Loucy (cell line): ENCODE data around the gene TMEM164.

Experiments
- H2AFZ ChIP-seq: fragments of 200-600 bp; sonication (generic); 2 replicates; pipeline ENCODE4 v1.6.0; 2016; ENCODE audit warnings: antibody characterized with exemption, mild to moderate bottlenecking, low read length, moderate library complexity
- H3F3A ChIP-seq: fragments of 200-600 bp; 2 replicates; pipeline ENCODE4 v1.6.0; 2016; ENCODE audit warnings: antibody characterized with exemption, low read depth, mild to moderate bottlenecking
- H3K27me3 ChIP-seq: fragments of 200-600 bp; sonication (generic); 2 replicates; pipeline ENCODE4 v1.6.1; 2014; ENCODE audit warnings: low read length, mild to moderate bottlenecking; ENCODE audit not compliant: insufficient read depth, poor library complexity, severe bottlenecking
- H3K36me3 ChIP-seq: fragments of 200-600 bp; sonication (generic); 2 replicates; pipeline ENCODE4 v1.6.1; 2016; ENCODE audit warnings: low read length; ENCODE audit not compliant: insufficient read depth
- H3K4me1 ChIP-seq: fragments of 200-600 bp; sonication (generic); 2 replicates; pipeline ENCODE4 v1.5.1; 2014; ENCODE audit warnings: low read length, mild to moderate bottlenecking; ENCODE audit not compliant: insufficient read depth, poor library complexity, severe bottlenecking
- H3K4me2 ChIP-seq: fragments of 200-600 bp; sonication (generic); 2 replicates; pipeline ENCODE4 v1.6.0; 2014; ENCODE audit warnings: antibody characterized with exemption, low read length, low read depth, mild to moderate bottlenecking; ENCODE audit not compliant: poor library complexity, severe bottlenecking
- H3K4me3 ChIP-seq: fragments of 200-600 bp; sonication (generic); 2 replicates; pipeline ENCODE4 v1.5.1; 2014; ENCODE audit warnings: low read length, mild to moderate bottlenecking, mixed read lengths; ENCODE audit not compliant: poor library complexity, severe bottlenecking
- H3K79me2 ChIP-seq: fragments of 200-600 bp; sonication (generic); 2 replicates; pipeline ENCODE4 v1.6.1; 2014; ENCODE audit warnings: low read length; ENCODE audit not compliant: insufficient read depth
- H3K9ac ChIP-seq: fragments of 200-600 bp; sonication (generic); 2 replicates; pipeline ENCODE4 v1.6.0; 2014; ENCODE audit warnings: mild to moderate bottlenecking, low read depth, low read length, moderate library complexity; ENCODE audit not compliant: poor library complexity, severe bottlenecking
- H3K9me2 ChIP-seq: fragments of 200-600 bp; sonication (generic); replicated peaks from 2 replicates; pipeline ENCODE4 v1.6.1; 2016; ENCODE audit warnings: low read depth, low read length, mixed read lengths
- H3K9me3 ChIP-seq: fragments of 200-600 bp; sonication (generic); 2 replicates; pipeline ENCODE4 v1.6.1; 2014; ENCODE audit warnings: mild to moderate bottlenecking, antibody characterized with exemption, low read length, low read depth; ENCODE audit not compliant: insufficient read depth
- H4K20me1 ChIP-seq: fragments of 200-600 bp; sonication (generic); 2 replicates; pipeline ENCODE4 v1.6.0; 2014; ENCODE audit warnings: antibody characterized with exemption, low read length, mild to moderate bottlenecking; ENCODE audit not compliant: insufficient read depth, poor library complexity, severe bottlenecking
- CTCF ChIP-seq: fragments of 200-600 bp; sonication (generic); conservative IDR thresholded peaks from 2 replicates; pipeline ENCODE4 v1.5.1; 2014; ENCODE audit warnings: mild to moderate bottlenecking, antibody characterized with exemption, low read length
- EZH2phosphoT487 ChIP-seq: fragments of 200-600 bp; IDR thresholded peaks from 2 replicates; pipeline ENCODE4 v1.6.1; 2018; ENCODE audit warnings: antibody characterized with exemption, mild to moderate bottlenecking, moderate library complexity, borderline replicate concordance

The TMEM164 gene

GRCh38 chrX:110114260-110114776 lies 111.4 kb downstream of the TMEM164 start:
- Histone ChIP-seq H4K20me1 (no peaks in the 10 kb centered on the region), H3K9me2 (no peaks in the 10 kb centered on the region), H3K36me3 (peaks cover 42% of the 10 kb centered on the region; the same call in 1 of the 2 replicates), H3K79me2 (0 out of 2 replicates have a peak, but pooled peaks cover 4% of the 10 kb centered on the region), H3K4me1 (no peaks in the 10 kb centered on the region), H3F3A (no peaks in the 10 kb centered on the region), H3K27me3 (no peaks in the 10 kb centered on the region), H3K9me3 (no peaks in the 10 kb centered on the region), H3K4me2 (no peak overlapping the region), H2AFZ (no peak overlapping the region), H3K9ac (no peak overlapping the region), H3K4me3 (no peak overlapping the region)
- TF ChIP-seq CTCF: no peak
- no peak for TF ChIP-seq EZH2phosphoT487

- no peaks in the 10 kb centered on the region for H3K27me3 ChIP-seq
- no peaks in the 10 kb centered on the region for H3K9me3 ChIP-seq
- no peak overlapping the region for H2AFZ ChIP-seq
- peaks cover 31% of the 10 kb centered on the region; the same call in 1 of the 2 replicates for H3K36me3 ChIP-seq
- no peaks in the 10 kb centered on the region for H3K9me2 ChIP-seq
- no peaks in the 10 kb centered on the region for H3K4me1 ChIP-seq
- no peak overlapping the region for H3K9ac ChIP-seq
- H3K4me2 ChIP-seq: no peak overlapping the region
- no peaks in the 10 kb centered on the region for H3F3A ChIP-seq
- no peak for TF ChIP-seq EZH2phosphoT487
- no peak for TF ChIP-seq CTCF
- H4K20me1 ChIP-seq: no peaks in the 10 kb centered on the region
- H3K79me2 ChIP-seq: 0 out of 2 replicates have a peak, but pooled peaks cover 4% of the 10 kb centered on the region
- no peak overlapping the region for H3K4me3 ChIP-seq
Observed at GRCh38 chrX:110116066-110116980, 113.4 kb downstream of the TMEM164 start.

GRCh38 chrX:110118530-110118929 lies 115.6 kb downstream of the TMEM164 start:
- Histone ChIP-seq H3K4me2 (no peak overlapping the region), H3K36me3 (peaks cover 29% of the 10 kb centered on the region; the same call in 1 of the 2 replicates), H3F3A (no peaks in the 10 kb centered on the region), H3K4me3 (no peak overlapping the region), H3K4me1 (no peaks in the 10 kb centered on the region), H3K9me3 (no peaks in the 10 kb centered on the region), H3K27me3 (no peaks in the 10 kb centered on the region), H4K20me1 (no peaks in the 10 kb centered on the region), H3K79me2 (0 out of 2 replicates have a peak, but pooled peaks cover 4% of the 10 kb centered on the region), H3K9ac (no peak overlapping the region), H3K9me2 (no peaks in the 10 kb centered on the region), H2AFZ (no peak overlapping the region)
- TF ChIP-seq EZH2phosphoT487 (no peak), CTCF (no peak)
